Naive thymus-derived CD8-positive, alpha-beta T cell (primary cell): ENCODE measurements around the gene SGK1. TPM values are rescaled to one million over a fixed set of nuclear protein-coding genes. Genes with fewer than 3 reads are reported as not detected.
"Not testable (repeated sequence)": the region's sequence is repeated elsewhere in the genome, so short reads cannot be mapped to it uniquely, and the experiment has no call there.

Experiments
- ATAC-seq, 2 donors: fragments of 150-1000 bp; cut with Tn5 transposase in 1 of 2; sonication (Bioruptor Pico), chemical (Tn5 transposase) in 1 of 2; 1 replicate in 1 of 2; 2 replicates in 1 of 2; pipeline ENCODE4 v1.10.0; 2021; ENCODE audit warnings: mild to moderate bottlenecking in 2 of 2, moderate library complexity in 2 of 2
- POLR2A ChIA-PET: fragments of 350-600 bp; sonication (Branson Sonifier 250); formaldehyde crosslinking; loops from one replicate; lab custom pipeline; 2021; ENCODE audit warnings: antibody characterized with exemption; lab: Charles Lee
- DNase-seq, 10 donors: peaks; one replicate each; pipeline versions ENCODE4 v3.0.0 to v3.0.0-alpha.2; 2020 to 2022
- H3K27ac Mint-ChIP-seq, 10 donors: one replicate each; pipeline ENCODE4 v1.8.0; 2020 to 2022; ENCODE audit warnings: mild to moderate bottlenecking in 10 of 10, mixed read lengths in 10 of 10, moderate library complexity in 4 of 10, inconsistent platforms in 1 of 10
- H3K27me3 Mint-ChIP-seq, 5 donors: one replicate each; pipeline ENCODE4 v1.8.0; 2021 to 2022; ENCODE audit warnings: mixed read lengths in 5 of 5
- H3K36me3 Mint-ChIP-seq, 3 donors: one replicate each; pipeline ENCODE4 v1.8.0; 2020 to 2022; ENCODE audit warnings: mixed read lengths in 3 of 3, mild to moderate bottlenecking in 2 of 3, inconsistent platforms in 1 of 3
- H3K4me1 Mint-ChIP-seq, 4 donors: one replicate each; pipeline ENCODE4 v1.8.0; 2021 to 2022; ENCODE audit warnings: mixed read lengths in 4 of 4
- H3K4me3 Mint-ChIP-seq, 10 donors: one replicate each; pipeline ENCODE4 v1.8.0; 2020 to 2022; ENCODE audit warnings: mild to moderate bottlenecking in 10 of 10, mixed read lengths in 10 of 10, moderate library complexity in 6 of 10, inconsistent platforms in 1 of 10
- H3K9me3 Mint-ChIP-seq, 9 donors: one replicate each; pipeline ENCODE4 v1.8.0; 2020 to 2022; ENCODE audit warnings: mixed read lengths in 9 of 9, mild to moderate bottlenecking in 3 of 9, inconsistent platforms in 1 of 9, moderate library complexity in 1 of 9
- polyA plus RNA-seq, 3 donors: library from polyadenylated mRNA; unstranded; fragments of 300-500 nt; fragmentation: Illumina TruSeq; gene quantifications; one replicate each; pipeline ENCODE4 v1.2.3, GENCODE V29; 2021
- total RNA-seq, 8 experiments: library from RNA in 2 of 8; stranded (reverse) in 2 of 8; gene quantifications; one replicate each; pipeline ENCODE4 v1.2.3 and lab custom pipeline; 2021 to 2026

Gene SGK1
- total and polyA plus RNA-seq, 5 experiments from 2014 or later, result 3.7 to 23.5 (median 9.0) TPM

DNA sequence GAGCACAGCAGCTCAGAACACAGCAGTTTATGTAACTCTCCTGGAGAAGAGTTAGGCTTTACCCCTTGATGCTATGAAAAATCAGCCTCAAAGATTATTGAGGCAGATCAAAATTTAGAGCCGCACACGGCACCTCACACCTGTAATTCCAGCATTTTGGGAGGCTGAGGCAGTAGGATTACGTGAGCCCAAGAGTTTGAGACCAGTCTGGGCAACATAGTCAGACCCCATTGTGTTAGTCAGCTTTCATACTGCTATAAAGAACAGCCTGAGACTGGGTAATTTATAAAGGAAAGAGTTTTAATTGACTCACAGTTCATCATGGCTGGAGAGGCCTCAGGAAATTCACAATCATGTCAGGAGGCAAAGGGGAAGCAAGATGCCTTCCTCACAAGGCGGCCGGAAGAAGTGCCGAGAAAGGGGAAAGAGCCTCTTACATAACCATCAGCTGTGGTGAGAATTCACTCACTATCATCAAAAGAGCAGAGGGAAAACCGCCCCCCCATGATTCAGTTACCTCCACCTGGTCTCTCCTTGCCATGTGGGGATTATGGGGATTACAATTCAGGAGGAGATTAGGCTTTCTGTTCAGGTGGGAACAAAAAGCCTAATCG, 87.7 kb downstream of the SGK1 start:
- no peak for DNase-seq
- Mint-ChIP-seq H3K9me3 (no peaks in the 10 kb centered on the region), H3K36me3 (no peaks in the 10 kb centered on the region), H3K4me3 (peak overlapping the region in 6 of 10 donors; percentile 6 to 65 (median 49)), H3K27ac (peak overlapping the region in 8 of 10 donors; percentile 36 to 86 (median 60)), H3K27me3 (no peaks in the 10 kb centered on the region), H3K4me1 (peaks cover 5 to 20% (median 14%) of the 10 kb centered on the region in 4 donors)
- POLR2A ChIA-PET, result interaction anchor here (0.9 kb wide), 1 partner anchor 10 kb away, joined by 3 read pairs; no protein-coding TSS in a partner anchor
- no peak for ATAC-seq

DNA sequence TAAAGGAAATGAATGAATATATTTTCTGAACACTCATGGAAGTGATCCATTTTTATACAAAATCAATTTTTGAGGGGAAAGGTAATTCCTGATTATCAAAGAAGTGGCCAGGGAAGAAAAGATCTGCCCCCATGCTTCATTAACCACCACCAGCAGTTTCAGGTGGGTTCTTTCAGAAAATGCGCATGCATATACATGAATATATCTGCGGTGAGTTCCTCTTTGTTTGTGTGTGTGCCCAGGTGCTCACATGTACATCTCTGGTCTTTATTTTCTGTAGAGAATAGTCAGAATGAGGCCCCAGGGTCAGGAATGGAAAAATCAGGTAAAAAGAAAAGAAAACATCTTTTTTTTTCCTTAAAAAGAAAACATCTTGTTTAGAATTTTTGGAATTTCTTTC, 88.4 kb downstream of the SGK1 start:
- Mint-ChIP-seq H3K9me3 (no peaks in the 10 kb centered on the region), H3K36me3 (no peaks in the 10 kb centered on the region), H3K4me3 (no peak overlapping the region), H3K4me1 (peaks cover 2 to 16% (median 10%) of the 10 kb centered on the region in 4 donors), H3K27ac (no peak overlapping the region), H3K27me3 (no peaks in the 10 kb centered on the region)
- DNase-seq (no peak), ATAC-seq (no peak)
- POLR2A ChIA-PET, result interaction anchor here (0.9 kb wide), 1 partner anchor 11 kb away, joined by 3 read pairs; no protein-coding TSS in a partner anchor

DNA sequence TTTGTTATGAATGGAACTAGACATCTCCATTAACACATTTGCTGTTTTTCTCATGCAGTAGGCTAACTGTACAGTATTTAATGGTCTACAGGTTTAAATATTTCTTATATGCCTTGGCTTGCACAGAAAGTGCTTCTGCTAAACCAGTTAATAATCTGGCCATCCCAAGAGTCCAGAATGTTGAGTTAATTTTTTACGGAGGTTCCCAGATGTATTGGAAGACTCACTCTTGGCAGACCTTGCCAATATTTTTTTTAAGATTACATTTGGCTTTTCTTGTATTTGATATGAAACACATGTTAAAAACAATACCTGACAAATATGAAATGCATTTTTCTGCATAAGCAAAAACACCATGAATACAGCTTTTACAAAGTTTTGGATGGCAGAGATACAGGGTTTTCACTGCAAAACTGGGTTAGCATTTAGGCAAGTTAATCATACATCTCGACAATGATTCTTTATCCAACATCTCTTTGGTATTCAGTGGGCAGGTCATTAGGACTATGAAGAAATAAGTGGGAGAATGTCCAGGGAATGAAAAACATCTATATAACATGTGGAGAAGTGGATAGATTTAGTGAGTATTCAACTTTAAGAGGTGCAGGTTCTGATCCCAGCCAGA, 94.0 kb downstream of the SGK1 start:
- POLR2A ChIA-PET, result no interaction called here
- Mint-ChIP-seq H3K27me3 (no peaks in the 10 kb centered on the region), H3K4me3 (no peak overlapping the region), H3K36me3 (no peaks in the 10 kb centered on the region), H3K27ac (no peak overlapping the region), H3K9me3 (no peaks in the 10 kb centered on the region), H3K4me1 (peaks cover 0 to 5% (median 2%) of the 10 kb centered on the region in 4 donors)
- ATAC-seq (no peak), DNase-seq (no peak)

DNA sequence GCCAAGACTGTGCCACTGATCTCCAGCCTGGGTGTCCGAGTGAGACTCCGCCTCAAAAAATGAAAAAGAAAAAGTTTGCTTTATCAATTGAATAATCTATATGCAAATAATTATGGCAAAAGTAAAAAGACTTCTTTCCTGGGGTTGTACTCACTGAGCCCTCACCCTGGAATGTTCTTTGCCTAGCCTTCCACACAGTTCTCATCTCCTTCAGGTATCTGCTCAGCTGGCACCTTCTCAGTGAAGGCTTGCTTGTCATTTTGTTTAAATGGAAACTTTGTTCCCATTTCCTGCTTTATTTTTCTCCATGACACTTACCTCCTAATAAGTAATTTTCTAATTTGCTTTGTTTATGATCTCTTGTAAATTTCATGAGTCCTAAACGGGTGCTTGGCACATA, 96.7 kb downstream of the SGK1 start:
- peaks cover 8 to 20% (median 14%) of the 10 kb centered on the region in 4 donors for H3K4me1 Mint-ChIP-seq
- DNase-seq, result no peak
- H3K27me3 Mint-ChIP-seq, result no peaks in the 10 kb centered on the region
- peak overlapping the region in 1 of 10 donors; percentile 22 for H3K27ac Mint-ChIP-seq
- H3K9me3 Mint-ChIP-seq, result peaks cover 0 to 2% (median 0%) of the 10 kb centered on the region in 9 donors
- POLR2A ChIA-PET, result interaction anchor here (0.6 to 0.7 kb wide), 2 partner anchors 42 to 159 kb away, joined by 3 read pairs; no protein-coding TSS in a partner anchor
- ATAC-seq, result no peak
- peaks cover 0 to 5% (median 0%) of the 10 kb centered on the region in 3 donors for H3K36me3 Mint-ChIP-seq
- no peak overlapping the region for H3K4me3 Mint-ChIP-seq

DNA sequence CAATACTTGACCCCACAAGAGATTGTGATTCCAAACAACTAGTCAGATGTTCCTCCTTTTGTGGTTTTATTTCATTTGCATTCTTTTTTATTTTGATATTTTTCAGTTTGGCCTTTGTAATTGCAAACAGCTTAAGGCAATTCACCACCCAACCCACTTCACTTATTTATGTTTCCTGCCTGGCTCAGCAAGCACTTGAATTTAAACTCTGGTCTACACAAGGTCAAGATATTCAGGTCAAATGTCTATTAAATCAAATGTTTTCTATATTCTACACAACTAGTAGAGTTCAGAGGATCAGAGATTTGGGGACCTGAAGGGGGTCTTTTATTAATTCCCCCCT, 100.1 kb downstream of the SGK1 start:
- DNase-seq (no peak), ATAC-seq (no peak)
- H3K27ac Mint-ChIP-seq, result no peak overlapping the region
- POLR2A ChIA-PET, result no interaction called here
- H3K4me1 Mint-ChIP-seq, result peaks cover 7 to 24% (median 16%) of the 10 kb centered on the region in 4 donors
- H3K9me3 Mint-ChIP-seq, result peaks cover 0 to 2% (median 0%) of the 10 kb centered on the region in 9 donors
- no peak overlapping the region for H3K4me3 Mint-ChIP-seq
- H3K36me3 Mint-ChIP-seq, result peaks cover 0 to 5% (median 0%) of the 10 kb centered on the region in 3 donors
- no peaks in the 10 kb centered on the region for H3K27me3 Mint-ChIP-seq

DNA sequence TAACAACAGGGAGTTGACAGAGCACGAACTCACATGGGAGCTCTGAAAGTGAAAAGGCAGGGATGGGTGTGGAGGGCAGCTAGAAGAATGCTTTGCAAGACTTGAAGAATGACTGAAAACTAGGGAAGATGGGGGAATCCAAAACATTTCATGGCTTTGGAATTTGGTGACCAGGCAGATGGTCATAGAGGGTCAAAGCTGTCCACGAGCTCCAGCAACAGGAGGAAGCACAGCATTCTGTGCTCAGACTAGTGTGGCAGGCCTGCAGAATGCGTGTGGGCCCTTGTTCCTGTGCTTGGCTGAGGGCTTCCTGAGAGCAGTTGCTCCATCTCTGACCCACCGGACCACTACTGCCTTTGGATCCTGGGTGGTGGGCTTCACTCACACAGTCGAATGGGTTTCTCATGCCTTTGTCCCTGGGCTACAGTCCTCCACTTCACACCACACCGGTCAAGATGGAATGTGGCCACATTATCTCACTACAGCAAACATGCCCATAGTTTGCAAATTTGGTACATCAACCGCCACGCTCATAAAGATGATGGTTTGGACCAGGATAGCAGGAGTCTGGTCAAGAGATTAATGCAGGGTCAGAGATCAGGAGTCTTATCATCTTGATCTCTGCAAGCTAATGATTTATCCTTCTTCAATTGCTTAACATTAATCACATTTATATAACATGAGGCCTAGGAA, 100.7 kb downstream of the SGK1 start:
- H3K4me3 Mint-ChIP-seq, result no peak overlapping the region
- H3K27me3 Mint-ChIP-seq, result no peaks in the 10 kb centered on the region
- no peak for ATAC-seq
- H3K4me1 Mint-ChIP-seq, result peaks cover 7 to 24% (median 16%) of the 10 kb centered on the region in 4 donors
- DNase-seq, result no peak
- peaks cover 0 to 2% (median 0%) of the 10 kb centered on the region in 9 donors for H3K9me3 Mint-ChIP-seq
- peak overlapping the region in 3 of 10 donors; percentile 2 to 14 (median 7) for H3K27ac Mint-ChIP-seq
- POLR2A ChIA-PET, result interaction anchor here (0.6 kb wide), 1 partner anchor 18 kb away, joined by 5 read pairs; no protein-coding TSS in a partner anchor
- H3K36me3 Mint-ChIP-seq, result peaks cover 0 to 5% (median 0%) of the 10 kb centered on the region in 3 donors

DNA sequence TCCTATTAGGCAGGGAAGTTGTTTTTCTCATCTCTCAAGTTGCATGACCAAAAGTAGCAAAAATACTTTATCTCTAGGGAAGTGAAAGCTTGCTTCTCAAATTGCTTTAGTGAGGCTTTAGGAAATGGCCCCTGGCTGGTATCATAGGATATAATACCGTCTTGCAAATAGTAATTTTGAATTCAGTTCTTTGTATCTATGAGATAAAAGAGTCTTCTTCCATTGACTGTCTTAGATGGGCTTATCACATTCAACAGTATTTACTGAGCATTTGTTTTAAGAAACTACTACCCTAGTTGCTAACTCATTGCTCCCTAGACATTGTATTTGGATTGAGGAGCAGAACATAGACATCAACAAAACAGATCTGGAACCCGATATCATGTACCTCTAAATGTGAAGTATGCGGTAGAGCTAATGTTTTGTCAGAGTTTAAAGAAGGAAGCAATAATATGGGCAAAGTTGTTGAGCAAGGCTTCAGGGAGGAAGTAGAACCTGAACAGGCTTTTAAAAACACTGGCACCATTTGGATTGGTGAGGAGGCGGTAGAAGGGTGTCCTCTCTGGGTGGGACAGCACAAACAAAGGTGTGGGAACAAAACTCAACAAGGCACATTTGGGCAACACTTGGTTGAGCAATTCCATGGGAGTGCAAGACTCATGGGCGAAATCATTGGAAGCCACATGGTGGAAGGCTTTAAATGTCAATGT, 101.5 kb downstream of the SGK1 start:
- Mint-ChIP-seq H3K4me1 (peaks cover 7 to 24% (median 15%) of the 10 kb centered on the region in 4 donors), H3K36me3 (peaks cover 0 to 5% (median 0%) of the 10 kb centered on the region in 3 donors), H3K4me3 (peak overlapping the region in 1 of 10 donors; percentile 23), H3K9me3 (peaks cover 0 to 2% (median 0%) of the 10 kb centered on the region in 9 donors), H3K27ac (peak overlapping the region in 7 of 10 donors; percentile 0 to 65 (median 12)), H3K27me3 (no peaks in the 10 kb centered on the region)
- POLR2A ChIA-PET, result interaction anchor here (0.6 kb wide), 1 partner anchor 18 kb away, joined by 5 read pairs; no protein-coding TSS in a partner anchor
- ATAC-seq (no peak), DNase-seq (no peak)

DNA sequence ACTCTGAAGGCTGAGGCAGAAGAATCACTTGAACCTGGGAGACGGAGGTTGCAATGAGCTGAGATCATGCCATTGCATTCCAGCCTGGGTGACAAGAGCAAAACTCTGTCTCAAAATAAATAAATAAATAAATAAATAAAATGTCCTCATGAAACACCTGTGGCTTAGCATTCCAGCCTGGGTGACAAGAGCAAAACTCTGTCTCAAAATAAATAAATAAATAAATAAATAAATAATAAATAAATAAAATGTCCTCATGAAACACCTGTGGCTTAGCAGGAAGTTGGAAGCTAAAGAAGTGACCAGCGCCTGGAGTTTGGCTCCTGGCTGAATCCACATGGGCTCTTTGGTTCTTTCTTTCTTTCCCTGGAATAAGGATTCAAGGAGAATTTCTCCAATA, 104.5 kb downstream of the SGK1 start:
- ATAC-seq, H3K4me3 Mint-ChIP-seq, H3K27ac Mint-ChIP-seq, H3K36me3 Mint-ChIP-seq, H3K27me3 Mint-ChIP-seq, DNase-seq, H3K9me3 Mint-ChIP-seq, POLR2A ChIA-PET: not testable (repeated sequence)
- H3K4me1 Mint-ChIP-seq, result peaks cover 7 to 24% (median 14%) of the 10 kb centered on the region in 4 donors

DNA sequence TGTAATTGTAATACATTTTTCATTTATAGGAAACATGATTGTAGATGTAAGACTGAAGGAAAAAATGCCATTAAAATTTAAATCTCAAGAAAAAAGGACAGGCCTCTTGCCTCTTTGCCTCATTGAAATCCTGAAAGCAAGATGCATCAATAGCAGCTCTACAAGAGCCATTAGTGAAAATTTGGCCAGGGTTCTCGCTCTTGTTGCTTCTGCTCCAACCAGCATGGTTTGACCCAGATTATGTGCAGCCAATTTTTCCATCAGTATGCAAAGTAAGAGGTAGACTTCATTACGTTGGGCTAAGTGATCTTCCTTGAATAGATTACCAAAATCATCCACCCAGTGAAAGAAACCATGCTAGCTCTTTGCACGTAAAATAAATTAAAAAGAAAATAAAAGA, 106.6 kb downstream of the SGK1 start:
- POLR2A ChIA-PET, result interaction anchor here (1.2 kb wide), 1 partner anchor 64 kb away, joined by 3 read pairs; no protein-coding TSS in a partner anchor
- H3K27me3 Mint-ChIP-seq, result no peaks in the 10 kb centered on the region
- peaks cover 0 to 6% (median 3%) of the 10 kb centered on the region in 4 donors for H3K4me1 Mint-ChIP-seq
- no peaks in the 10 kb centered on the region for H3K9me3 Mint-ChIP-seq
- H3K4me3 Mint-ChIP-seq, result no peak overlapping the region
- ATAC-seq (no peak), DNase-seq (no peak)
- H3K36me3 Mint-ChIP-seq, result no peaks in the 10 kb centered on the region
- no peak overlapping the region for H3K27ac Mint-ChIP-seq

DNA sequence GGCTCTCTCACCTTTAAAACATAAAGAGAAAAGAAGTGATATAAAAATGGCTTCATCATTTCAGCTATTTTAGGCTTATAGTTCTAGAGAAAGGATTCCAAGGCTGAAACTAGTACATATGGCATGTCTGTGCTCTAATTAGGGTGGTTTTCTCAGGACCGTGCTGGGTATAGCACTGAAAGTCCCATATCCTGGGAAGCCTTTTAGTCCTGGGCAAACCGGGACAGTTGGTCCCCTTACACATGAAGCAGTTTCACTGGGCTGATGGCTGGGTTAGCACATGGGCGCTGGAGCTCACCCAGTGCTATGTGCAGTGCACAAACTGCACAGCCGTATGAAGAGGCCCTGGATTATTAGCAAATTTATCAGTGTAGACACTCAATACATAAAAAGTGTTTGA, 110.5 kb downstream of the SGK1 start:
- H3K4me3 Mint-ChIP-seq, result no peak overlapping the region
- H3K4me1 Mint-ChIP-seq, result peaks cover 0 to 6% (median 2%) of the 10 kb centered on the region in 4 donors
- H3K9me3 Mint-ChIP-seq, result peaks cover 0 to 18% (median 7%) of the 10 kb centered on the region in 9 donors
- POLR2A ChIA-PET, result no interaction called here
- DNase-seq, result no peak
- H3K36me3 Mint-ChIP-seq, result peaks cover 0 to 5% (median 5%) of the 10 kb centered on the region in 3 donors
- no peaks in the 10 kb centered on the region for H3K27me3 Mint-ChIP-seq
- H3K27ac Mint-ChIP-seq, result no peak overlapping the region
- ATAC-seq, result no peak

DNA sequence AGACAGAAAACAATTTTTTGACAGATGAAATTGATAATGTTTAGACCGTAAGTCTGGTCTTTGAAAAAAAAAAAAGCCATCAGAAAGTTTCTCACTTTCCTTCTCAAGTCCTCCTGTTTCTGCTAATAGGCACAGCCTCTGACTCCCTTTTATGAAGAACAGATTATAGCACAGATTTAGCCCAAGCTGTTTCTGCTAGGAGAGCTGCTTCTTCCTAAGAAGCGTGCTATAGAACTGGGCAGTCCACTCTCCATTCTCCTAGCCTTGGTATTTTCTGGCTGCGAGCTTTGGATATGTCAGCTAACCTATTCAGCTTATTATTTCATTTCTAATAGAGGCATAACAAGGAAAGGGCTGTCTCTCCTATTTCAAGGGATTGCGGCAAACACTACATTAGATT, 112.5 kb downstream of the SGK1 start:
- Mint-ChIP-seq H3K9me3 (peaks cover 0 to 18% (median 7%) of the 10 kb centered on the region in 9 donors), H3K4me1 (peaks cover 0 to 6% (median 2%) of the 10 kb centered on the region in 4 donors), H3K27me3 (no peaks in the 10 kb centered on the region), H3K4me3 (no peak overlapping the region), H3K27ac (peak overlapping the region in 1 of 10 donors; percentile 66), H3K36me3 (peaks cover 0 to 5% (median 5%) of the 10 kb centered on the region in 3 donors)
- no peak for DNase-seq
- ATAC-seq, result no peak
- POLR2A ChIA-PET, result interaction anchor here (0.7 kb wide), 1 partner anchor 440 kb away, joined by 3 read pairs; no protein-coding TSS in a partner anchor

DNA sequence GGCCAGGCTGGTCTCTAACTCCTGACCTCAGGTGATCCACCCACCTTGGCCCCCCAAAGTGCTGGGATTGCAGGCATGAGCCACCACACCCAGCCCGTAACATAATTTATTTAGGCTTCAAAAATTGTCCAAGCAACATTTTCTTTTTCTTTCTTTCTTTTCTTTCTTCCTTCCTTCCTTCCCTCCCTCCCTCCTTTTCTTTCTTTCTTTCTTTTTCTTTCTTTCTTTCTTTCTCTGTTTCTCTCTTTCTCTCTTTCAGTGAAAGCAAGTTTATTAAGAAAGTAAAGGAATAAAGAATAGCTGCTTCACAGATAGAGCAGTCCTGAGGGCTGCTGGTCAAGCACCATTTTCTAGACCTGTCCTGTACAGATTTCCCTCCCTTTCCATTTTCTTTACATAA, 113.2 kb downstream of the SGK1 start:
- H3K4me3 Mint-ChIP-seq, ATAC-seq, POLR2A ChIA-PET, H3K4me1 Mint-ChIP-seq, H3K36me3 Mint-ChIP-seq, H3K27me3 Mint-ChIP-seq, DNase-seq: not testable (repeated sequence)
- H3K27ac Mint-ChIP-seq, result peak overlapping the region in 1 of 10 donors; percentile 66
- peaks cover 0 to 18% (median 7%) of the 10 kb centered on the region in 9 donors for H3K9me3 Mint-ChIP-seq
